KMS-11 (cell line): ENCODE data around the gene DLG2.
"Not testable (repeated sequence)": the region's sequence is repeated elsewhere in the genome, so short reads cannot be mapped to it uniquely, and the experiment has no call there.

Experiments
- H2AFZ ChIP-seq: fragments of 200-600 bp; sonication (generic); 2 replicates; pipeline ENCODE4 v1.6.1; 2016; ENCODE audit warnings: antibody characterized with exemption, mixed run types, low read depth
- H3K27ac ChIP-seq: fragments of 200-600 bp; sonication (generic); 2 replicates; pipeline ENCODE4 v1.6.1; 2016; ENCODE audit warnings: mild to moderate bottlenecking, mixed run types
- H3K27me3 ChIP-seq: fragments of 200-600 bp; sonication (generic); 2 replicates; pipeline ENCODE4 v1.6.1; 2017; ENCODE audit warnings: mild to moderate bottlenecking, low read depth, mixed run types, moderate library complexity; ENCODE audit not compliant: insufficient read depth
- H3K36me3 ChIP-seq: fragments of 200-600 bp; sonication (generic); 2 replicates; pipeline ENCODE4 v1.6.1; 2017; ENCODE audit warnings: mild to moderate bottlenecking, mixed run types; ENCODE audit not compliant: insufficient read depth
- H3K4me1 ChIP-seq: fragments of 200-600 bp; sonication (generic); 2 replicates; pipeline ENCODE4 v1.6.1; 2016; ENCODE audit warnings: mild to moderate bottlenecking, low read depth, mixed run types; ENCODE audit not compliant: poor library complexity, severe bottlenecking
- H3K4me2 ChIP-seq: fragments of 200-600 bp; sonication (generic); 2 replicates; pipeline ENCODE4 v1.7.0; 2016; ENCODE audit warnings: mild to moderate bottlenecking, mixed run types
- H3K4me3 ChIP-seq: fragments of 200-600 bp; sonication (generic); IDR thresholded peaks from 2 replicates; pipeline ENCODE4 v1.6.1; 2017; ENCODE audit warnings: low read depth, low read length, mixed read lengths; ENCODE audit not compliant: insufficient read depth
- H3K79me2 ChIP-seq: fragments of 200-600 bp; sonication (generic); 2 replicates; pipeline ENCODE4 v1.6.1; 2016; ENCODE audit warnings: low read depth, mixed run types; ENCODE audit not compliant: insufficient read depth
- H3K9ac ChIP-seq: fragments of 200-600 bp; sonication (generic); 2 replicates; pipeline ENCODE4 v1.6.1; 2016; ENCODE audit warnings: mild to moderate bottlenecking, mixed run types
- H4K20me1 ChIP-seq: fragments of 200-600 bp; sonication (generic); 2 replicates; pipeline ENCODE4 v1.6.1; 2016; ENCODE audit warnings: mild to moderate bottlenecking, mixed run types; ENCODE audit not compliant: insufficient read depth
- CTCF ChIP-seq: fragments of 200-600 bp; sonication (generic); conservative IDR thresholded peaks from 2 replicates; pipeline ENCODE4 v1.6.1; 2017; ENCODE audit warnings: low read depth, mild to moderate bottlenecking, antibody characterized with exemption, low read length, moderate library complexity, mixed read lengths

The DLG2 gene

GRCh38 chr11:83746921-83747585 is 1880.1 kb downstream of the DLG2 start:
- Histone ChIP-seq H3K27ac (no peak overlapping the region), H3K27me3 (no peaks in the 10 kb centered on the region), H3K9ac (no peak overlapping the region), H3K79me2 (no peaks in the 10 kb centered on the region), H3K36me3 (no peaks in the 10 kb centered on the region), H4K20me1 (no peaks in the 10 kb centered on the region), H2AFZ (no peak overlapping the region), H3K4me1 (no peaks in the 10 kb centered on the region), H3K4me2 (no peak overlapping the region), H3K4me3 (no peak overlapping the region)
- no peak for TF ChIP-seq CTCF

- H3K79me2 ChIP-seq, result no peaks in the 10 kb centered on the region
- no peak overlapping the region for H3K4me2 ChIP-seq
These were observed 1882.4 kb downstream of the DLG2 start for GRCh38 chr11:83744620-83745192.

DNA sequence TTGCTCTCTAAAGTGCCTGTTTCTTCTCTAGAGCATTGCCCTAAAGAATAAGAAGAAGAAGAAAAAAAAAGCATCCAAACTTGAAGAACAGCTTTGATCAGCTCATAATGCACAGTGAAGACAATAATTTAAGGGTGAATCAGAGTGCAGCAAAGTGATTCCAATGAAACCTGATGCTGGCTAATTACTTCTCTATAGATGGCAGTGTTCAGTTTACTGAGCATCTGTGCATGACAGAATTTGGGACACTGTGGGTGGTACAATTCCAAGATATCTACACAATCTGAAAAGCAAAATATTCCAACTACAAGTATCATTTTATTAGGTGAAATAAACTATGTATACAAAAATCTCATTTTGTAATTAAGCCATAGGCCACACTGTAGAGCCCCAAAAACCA is 1890.5 kb downstream of the DLG2 start:
- peaks cover 6% of the 10 kb centered on the region for H3K4me1 ChIP-seq
- H3K27ac ChIP-seq, result no peak overlapping the region
- H4K20me1 ChIP-seq, result no peaks in the 10 kb centered on the region
- no peak overlapping the region for H3K9ac ChIP-seq
- no peak overlapping the region for H3K4me3 ChIP-seq
- H2AFZ ChIP-seq, result no peak overlapping the region
- H3K36me3 ChIP-seq, result no peaks in the 10 kb centered on the region
- H3K4me2 ChIP-seq, result no peak overlapping the region
- H3K27me3 ChIP-seq, result no peaks in the 10 kb centered on the region
- no peaks in the 10 kb centered on the region for H3K79me2 ChIP-seq
- no peak for TF ChIP-seq CTCF

More at GRCh38 chr11:83744620-83745192, 1882.4 kb downstream of the DLG2 start:
- Histone ChIP-seq H3K27me3 (no peaks in the 10 kb centered on the region), H3K9ac (no peak overlapping the region), H3K4me1 (no peaks in the 10 kb centered on the region), H4K20me1 (no peaks in the 10 kb centered on the region), H3K27ac (no peak overlapping the region), H3K36me3 (no peaks in the 10 kb centered on the region), H3K4me3 (no peak overlapping the region), H2AFZ (no peak overlapping the region)
- no peak for TF ChIP-seq CTCF

GRCh38 chr11:83734120-83734519 is 1893.0 kb downstream of the DLG2 start:
- no peak for TF ChIP-seq CTCF
- Histone ChIP-seq H3K4me3 (no peak overlapping the region), H3K9ac (no peak overlapping the region), H3K36me3 (no peaks in the 10 kb centered on the region), H2AFZ (no peak overlapping the region), H3K4me1 (peaks cover 6% of the 10 kb centered on the region), H3K79me2 (no peaks in the 10 kb centered on the region), H4K20me1 (no peaks in the 10 kb centered on the region), H3K27me3 (no peaks in the 10 kb centered on the region), H3K4me2 (no peak overlapping the region), H3K27ac (no peak overlapping the region)

- H3K79me2 ChIP-seq, H3K4me2 ChIP-seq, H3K4me3 ChIP-seq, H3K4me1 ChIP-seq, H3K27ac ChIP-seq, H4K20me1 ChIP-seq, H3K9ac ChIP-seq, H3K36me3 ChIP-seq, H3K27me3 ChIP-seq, H2AFZ ChIP-seq: not testable (repeated sequence)
These were observed 1895.9 kb downstream of the DLG2 start for GRCh38 chr11:83731288-83731687.
